CD4-positive, alpha-beta T cell (primary cell): ENCODE results near the gene ERICH2. TPM values are rescaled to one million over a fixed set of nuclear protein-coding genes. Genes with fewer than 3 reads are reported as not detected.

Source experiments
- ATAC-seq: fragments of 200-7000 bp; cut with Tn5 transposase; one replicate; pipeline ENCODE4 v1.10.0; 2022; ENCODE audit warnings: mild to moderate bottlenecking; ENCODE audit not compliant: poor library complexity
- CTCF ChIA-PET: fragments of 350-600 bp; sonication (Branson Sonifier 250); formaldehyde crosslinking; loops from one replicate; lab custom pipeline; 2021; ENCODE audit warnings: antibody characterized with exemption, inconsistent platforms; lab: Charles Lee
- POLR2A ChIA-PET: fragments of 350-600 bp; sonication (Branson Sonifier 250); formaldehyde crosslinking; loops from one replicate; lab custom pipeline; 2021; ENCODE audit warnings: antibody characterized with exemption, inconsistent platforms; lab: Charles Lee
- DNase-seq, 14 experiments: peaks; one replicate each; pipeline ENCODE4 v3.0.0-alpha.2; 2013 to 2020; ENCODE audit warnings: mixed read lengths in 2 of 14
- H3K27ac ChIP-seq, 2 donors: one replicate each; pipeline versions ENCODE4 v1.5.1 to v1.7.0; 2013; ENCODE audit warnings: low read length in 2 of 2, low read depth in 1 of 2, mild to moderate bottlenecking in 1 of 2
- H3K27me3 ChIP-seq, 2 experiments: 1 replicate in 1 of 2; 2 replicates in 1 of 2; pipeline versions ENCODE4 v1.6.1 to v1.7.0; 2013; ENCODE audit warnings: low read length in 2 of 2, control low read depth in 1 of 2, mild to moderate bottlenecking in 1 of 2, moderate library complexity in 1 of 2; ENCODE audit not compliant: insufficient read depth in 2 of 2, control insufficient read depth in 1 of 2
- H3K36me3 ChIP-seq: one replicate; pipeline ENCODE4 v1.6.1; 2013; ENCODE audit warnings: low read length, control low read depth; ENCODE audit not compliant: insufficient read depth
- H3K4me1 ChIP-seq: one replicate; pipeline ENCODE4 v1.6.1; 2013; ENCODE audit warnings: low read length, control low read depth; ENCODE audit not compliant: insufficient read depth
- H3K4me3 ChIP-seq: one replicate; pipeline ENCODE4 v1.5.1; 2013; ENCODE audit warnings: mild to moderate bottlenecking, low read length, moderate library complexity
- H3K9me3 ChIP-seq, 2 experiments: 1 replicate in 1 of 2; 2 replicates in 1 of 2; pipeline versions ENCODE4 v1.6.1 to v1.7.0; 2013; ENCODE audit warnings: low read length in 2 of 2, mild to moderate bottlenecking in 2 of 2, control low read depth in 1 of 2, moderate library complexity in 1 of 2; ENCODE audit not compliant: control insufficient read depth in 1 of 2, insufficient read depth in 1 of 2
- H3K27ac Mint-ChIP-seq: one replicate; pipeline ENCODE4 v1.8.0; 2020; ENCODE audit warnings: mixed read lengths
- H3K27me3 Mint-ChIP-seq: one replicate; pipeline ENCODE4 v1.8.0; 2021; ENCODE audit warnings: mixed read lengths
- H3K36me3 Mint-ChIP-seq: one replicate; pipeline ENCODE4 v1.8.0; 2021; ENCODE audit warnings: low read depth, mixed read lengths
- H3K4me1 Mint-ChIP-seq: one replicate; pipeline ENCODE4 v1.8.0; 2021; ENCODE audit warnings: low read depth, mixed read lengths
- H3K4me3 Mint-ChIP-seq: one replicate; pipeline ENCODE4 v1.8.0; 2020; ENCODE audit warnings: mild to moderate bottlenecking, mixed read lengths
- H3K9me3 Mint-ChIP-seq: one replicate; pipeline ENCODE4 v1.8.0; 2020; ENCODE audit warnings: mixed read lengths
- CTCF ChIP-seq: fragments of 200-600 bp; IDR thresholded peaks from one replicate; pipeline ENCODE4 v1.8.0; 2022; ENCODE audit warnings: antibody characterized with exemption, mild to moderate bottlenecking
- intact Hi-C, 2 experiments: fragments of 100-400 bp; cut with DNase I in 1 of 2; cut with micrococcal nuclease in 1 of 2; formaldehyde crosslinking; loops; one replicate each; pipeline versions ENCODE4 v1.15.1 to v1.9.0; 2023 to 2025; cut with DNase I, micrococcal nuclease
- total RNA-seq, 174 experiments: library from RNA in 2 of 174; stranded (reverse) in 2 of 174; gene quantifications; one replicate each; pipeline ENCODE4 v1.2.3 and lab custom pipeline; 2021 to 2026

The ERICH2 gene
- total RNA-seq, 2 experiments from 2014 or later, result not detected

GRCh38 chr2:170818036-170818751 is 48.0 kb downstream of the ERICH2 start:
- H3K27ac ChIP-seq, result no peak overlapping the region
- H3K9me3 ChIP-seq, result peaks cover 0 to 70% of the 10 kb centered on the region in 2 experiments
- Mint-ChIP-seq H3K4me1 (peaks cover 71% of the 10 kb centered on the region), H3K4me3 (peak overlapping the region; percentile 42), H3K36me3 (no peaks in the 10 kb centered on the region), H3K27me3 (peaks cover 98% of the 10 kb centered on the region), H3K27ac (no peak overlapping the region), H3K9me3 (no peaks in the 10 kb centered on the region)
- H3K4me3 ChIP-seq, result peak overlapping the region; percentile 39
- POLR2A ChIA-PET, result no interaction called here
- TF ChIP-seq CTCF, result no peak
- CTCF ChIA-PET, result no interaction called here
- intact Hi-C loops, result loop anchor here in 1 of 2 experiments (10.0 kb wide), 1 partner anchor 583 kb away; no protein-coding TSS in a partner anchor
- no peak for ATAC-seq
- H3K27me3 ChIP-seq, result peaks cover 94 to 96% of the 10 kb centered on the region in 2 experiments
- H3K36me3 ChIP-seq, result no peaks in the 10 kb centered on the region
- DNase-seq, result peak in 2 of 14 experiments; percentile 33
- H3K4me1 ChIP-seq, result peaks cover 90% of the 10 kb centered on the region

- peaks cover 92 to 93% of the 10 kb centered on the region in 2 experiments for H3K27me3 ChIP-seq
These were observed 48.7 kb downstream of the ERICH2 start for GRCh38 chr2:170818752-170819470.

More at GRCh38 chr2:170818752-170819470, 48.7 kb downstream of the ERICH2 start:
- ChIA-PET POLR2A (interaction anchor here (0.6 kb wide), 2 partner anchors 293 to 1903 kb away, joined by 3 to 4 read pairs; no protein-coding TSS in a partner anchor), CTCF (no interaction called here)
- Mint-ChIP-seq H3K27me3 (peaks cover 94% of the 10 kb centered on the region), H3K9me3 (no peaks in the 10 kb centered on the region), H3K4me3 (peak overlapping the region; percentile 61), H3K36me3 (no peaks in the 10 kb centered on the region), H3K4me1 (peaks cover 67% of the 10 kb centered on the region), H3K27ac (no peak overlapping the region)
- Histone ChIP-seq H3K9me3 (peaks cover 0 to 76% of the 10 kb centered on the region in 2 experiments), H3K36me3 (no peaks in the 10 kb centered on the region), H3K4me1 (peaks cover 90% of the 10 kb centered on the region), H3K4me3 (peak overlapping the region; percentile 7), H3K27ac (no peak overlapping the region)
- no peak for DNase-seq
- intact Hi-C loops, result loop anchor here in 1 of 2 experiments (10.0 kb wide), 1 partner anchor 584 kb away; no protein-coding TSS in a partner anchor
- no peak for ATAC-seq
- no peak for TF ChIP-seq CTCF
